ENCODE results near the gene HEATR3.

The HEATR3 gene

GRCh38 chr16:50155925-50156324, 90.2 kb downstream of the HEATR3 start:
- 0 out of 2 replicates have a peak overlapping the region, but pooled peaks have one; percentile 80 for H3K4me3 ChIP-seq (ENCODE audit: low read depth, low read length)
- H3K9ac ChIP-seq (ENCODE audit: low read depth, low read length), result no peak overlapping the region
- peaks cover 20% of the 10 kb centered on the region for H3K4me1 ChIP-seq (ENCODE audit: control insufficient read depth, insufficient read depth, low read length)
- no peaks in the 10 kb centered on the region for H3K27me3 ChIP-seq (ENCODE audit: control insufficient read depth, insufficient read depth, low read length)
- no peaks in the 10 kb centered on the region for H3K36me3 ChIP-seq (ENCODE audit: control insufficient read depth, insufficient read depth, low read length)
- no peak overlapping the region for H3K27ac ChIP-seq (ENCODE audit: low read depth, low read length)
- no peaks in the 10 kb centered on the region for H3K9me3 ChIP-seq (ENCODE audit: control insufficient read depth, insufficient read depth, low read length)

All from HUES48 (cell line).